Hepatic stellate cell (primary cell): ENCODE results near the gene SKA2.
"Not testable (repeated sequence)": the region's sequence is repeated elsewhere in the genome, so short reads cannot be mapped to it uniquely, and the experiment has no call there.

ENCODE experiments used
- DNase-seq: peaks from one replicate; pipeline ENCODE4 v3.0.0; 2011; ENCODE audit warnings: low spot score

SKA2 gene

DNA sequence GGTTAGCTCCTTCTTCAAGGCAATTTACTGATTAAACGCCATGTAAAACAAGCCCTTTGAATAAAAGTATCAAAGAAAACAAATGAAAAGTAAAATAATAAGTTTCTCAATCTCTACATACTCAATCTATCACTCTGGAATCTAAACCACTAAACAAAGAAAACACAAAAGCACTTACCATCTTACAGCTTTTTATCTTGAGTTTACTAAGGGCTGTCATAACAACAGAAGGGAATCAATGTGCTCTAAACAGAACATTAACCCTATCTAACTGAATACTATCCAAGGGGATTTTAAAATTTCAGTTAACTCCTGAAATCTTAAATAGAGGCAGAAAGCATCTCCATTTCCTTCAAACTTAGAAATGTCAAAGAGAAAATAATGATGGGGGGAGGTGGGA is 3.4 kb downstream of the SKA2 start:
- peak; percentile 14 for DNase-seq

DNA sequence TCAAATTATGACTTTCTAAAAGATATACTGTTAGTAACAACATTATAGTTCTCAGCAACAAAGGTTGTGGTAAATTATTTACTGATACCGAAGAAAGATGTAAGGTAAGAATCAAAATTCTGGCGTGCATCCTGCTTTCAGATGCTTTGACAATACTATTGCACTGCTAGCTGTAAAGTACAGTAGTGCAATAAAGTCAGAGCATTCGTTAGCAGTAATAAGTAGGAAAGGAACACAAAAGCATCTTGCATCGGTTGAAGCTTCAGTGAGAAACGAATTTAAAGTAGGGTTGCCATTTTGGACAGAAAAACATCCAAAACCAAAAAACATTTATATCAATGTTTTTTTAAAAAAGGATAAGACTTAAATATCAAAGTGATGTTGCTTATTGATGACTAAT is 4.0 kb downstream of the SKA2 start:
- no peak for DNase-seq

- DNase-seq = no peak
Measured at GRCh38 chr17:59149841-59150511, 5.0 kb downstream of the SKA2 start.

DNA sequence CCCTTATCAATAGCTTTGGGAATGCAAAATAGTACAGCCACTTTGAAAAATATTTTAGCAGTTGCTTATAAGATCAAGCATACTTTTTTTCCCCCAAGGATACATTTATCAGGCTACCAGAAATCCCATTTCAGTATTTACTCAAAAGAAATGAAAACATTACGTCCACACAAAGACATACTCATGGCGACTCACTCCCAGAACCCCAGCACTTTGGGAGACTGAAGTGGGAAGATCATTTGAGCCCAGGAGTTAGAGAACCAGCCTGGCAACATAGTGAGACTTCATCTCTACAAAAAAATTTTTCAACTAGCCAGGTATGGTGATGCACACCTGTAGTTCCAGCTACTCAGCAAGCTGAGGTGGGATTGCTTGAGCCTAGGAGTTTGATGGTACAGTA is 5.9 kb downstream of the SKA2 start:
- no peak for DNase-seq

- no peak for DNase-seq
Measured at GRCh38 chr17:59145571-59146096, 9.4 kb downstream of the SKA2 start.

- no peak for DNase-seq
Measured at GRCh38 chr17:59141860-59142259, 13.1 kb downstream of the SKA2 start.

GRCh38 chr17:59139939-59140338 is 15.0 kb downstream of the SKA2 start:
- DNase-seq = no peak

- not testable (repeated sequence) for DNase-seq
Measured at GRCh38 chr17:59138339-59138738, 16.6 kb downstream of the SKA2 start.

DNA sequence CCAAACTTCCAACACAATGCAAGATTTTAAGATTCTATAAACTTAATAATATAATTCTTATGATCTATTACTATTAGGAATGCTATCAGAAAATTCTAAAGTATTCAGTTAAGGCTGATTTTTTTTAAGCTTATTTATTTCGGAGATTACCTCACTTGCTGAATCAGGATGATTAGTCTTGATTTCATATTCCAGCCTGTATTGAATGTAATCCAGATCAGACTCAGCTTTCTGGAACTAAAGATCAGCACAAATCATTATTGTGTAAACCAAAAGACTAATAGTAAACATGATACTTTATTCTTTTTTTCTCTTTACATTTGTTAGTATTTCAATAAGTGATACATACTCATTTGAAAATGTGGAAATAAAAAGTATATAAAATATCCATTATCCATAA is 23.9 kb downstream of the SKA2 start:
- DNase-seq = no peak

- no peak for DNase-seq
Measured at GRCh38 chr17:59129814-59130213, 25.2 kb downstream of the SKA2 start.

- no peak for DNase-seq
Measured at GRCh38 chr17:59126809-59127417, 28.1 kb downstream of the SKA2 start.

DNA sequence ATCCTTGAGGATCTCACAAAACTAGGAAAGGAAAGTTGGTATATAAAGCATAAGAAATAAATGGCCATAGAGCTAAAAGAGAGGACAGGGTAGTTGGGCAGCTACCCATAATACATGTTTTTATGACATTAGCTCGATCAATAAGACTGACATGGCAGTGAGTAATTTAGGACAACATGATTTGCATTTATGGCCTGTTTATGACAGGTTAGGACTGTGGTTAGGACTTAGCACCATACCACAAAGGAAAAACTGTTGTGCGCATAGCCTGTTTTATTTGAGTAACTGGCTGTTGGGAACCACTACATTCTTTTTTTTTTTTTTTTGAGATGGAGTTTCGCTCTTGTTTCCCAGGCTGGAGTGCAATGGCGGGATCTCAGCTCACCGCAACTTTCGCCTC is 30.3 kb downstream of the SKA2 start:
- no peak for DNase-seq

- DNase-seq = no peak
Measured at GRCh38 chr17:59121901-59122480, 33.0 kb downstream of the SKA2 start.

DNA sequence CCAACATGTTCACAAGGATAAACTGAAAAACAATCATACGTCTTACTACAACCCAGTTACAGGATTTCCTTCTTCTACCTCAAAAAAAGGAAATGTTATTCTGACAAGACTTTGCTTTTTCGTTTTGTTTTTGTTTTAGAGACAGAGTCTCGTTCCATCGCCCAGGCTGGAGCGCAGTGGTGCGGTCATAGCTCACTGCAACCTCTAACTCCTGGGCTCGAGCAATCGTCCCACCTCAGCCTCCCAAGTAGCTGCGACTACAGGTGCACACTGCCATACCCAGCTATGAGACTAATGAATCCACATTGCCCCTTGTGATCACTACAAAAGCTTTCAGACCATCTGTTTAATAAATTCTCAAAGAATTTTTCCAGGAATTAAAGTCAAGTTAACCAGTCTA is 39.5 kb downstream of the SKA2 start:
- no peak for DNase-seq

GRCh38 chr17:59111539-59111938 is 43.4 kb downstream of the SKA2 start:
- no peak for DNase-seq

- no peak for DNase-seq
Measured at GRCh38 chr17:59110973-59111372, 44.0 kb downstream of the SKA2 start.

GRCh38 chr17:59108400-59109102 is 46.4 kb downstream of the SKA2 start:
- DNase-seq = no peak

GRCh38 chr17:59107306-59107670 is 47.7 kb downstream of the SKA2 start:
- no peak for DNase-seq

DNA sequence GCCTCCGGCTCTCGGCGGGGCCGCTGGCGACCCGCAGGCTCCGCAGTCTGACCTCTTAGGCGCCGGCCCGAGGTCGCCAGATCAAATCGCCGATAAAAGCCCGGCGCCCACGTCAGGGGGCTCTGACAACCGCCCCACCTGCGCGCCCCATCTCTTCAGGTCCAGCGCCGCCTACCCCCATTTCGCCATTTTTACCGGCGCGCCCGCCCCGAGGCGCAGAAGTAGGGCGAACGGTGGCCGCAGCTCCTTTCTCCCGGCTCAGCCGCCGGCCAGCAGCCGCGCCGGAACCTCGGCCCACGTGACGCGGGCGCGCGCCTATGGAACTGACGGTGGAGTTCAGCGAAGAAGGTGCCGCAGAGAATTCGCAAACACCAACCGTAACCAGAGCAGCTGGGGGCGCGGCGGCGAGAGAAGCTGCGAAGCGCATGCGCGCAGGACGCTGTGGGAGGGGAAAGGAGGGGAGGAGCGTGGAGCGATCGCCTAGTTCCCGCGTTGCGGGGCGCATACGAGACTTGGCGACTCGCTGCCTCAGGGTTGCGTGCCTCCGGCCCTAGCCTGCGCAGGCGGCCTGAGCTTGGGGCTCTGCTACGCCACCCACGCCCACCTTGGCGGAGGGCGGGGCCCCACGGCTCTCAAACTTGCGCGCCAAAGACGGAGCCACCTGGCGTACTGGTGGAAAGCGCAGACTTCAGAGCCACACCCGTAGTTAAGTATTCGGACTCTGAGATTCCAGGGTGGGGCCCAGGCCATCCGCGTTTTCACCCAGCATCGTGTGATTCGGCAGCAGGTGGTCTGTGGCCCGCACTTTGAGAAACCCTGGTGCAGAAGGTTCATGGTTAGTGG is 48.3 kb downstream of the SKA2 start, which contains the start of gene TRIM37:
Gene TRIM37 (minus strand): TSS at position 418 of the 843 bp plus-strand sequence. CDS start 419 bp downstream, outside the sequence.
- DNase-seq = peak; percentile 97

GRCh38 chr17:59105852-59106462 is 49.0 kb downstream of the SKA2 start:
- peak; percentile 46 for DNase-seq

DNA sequence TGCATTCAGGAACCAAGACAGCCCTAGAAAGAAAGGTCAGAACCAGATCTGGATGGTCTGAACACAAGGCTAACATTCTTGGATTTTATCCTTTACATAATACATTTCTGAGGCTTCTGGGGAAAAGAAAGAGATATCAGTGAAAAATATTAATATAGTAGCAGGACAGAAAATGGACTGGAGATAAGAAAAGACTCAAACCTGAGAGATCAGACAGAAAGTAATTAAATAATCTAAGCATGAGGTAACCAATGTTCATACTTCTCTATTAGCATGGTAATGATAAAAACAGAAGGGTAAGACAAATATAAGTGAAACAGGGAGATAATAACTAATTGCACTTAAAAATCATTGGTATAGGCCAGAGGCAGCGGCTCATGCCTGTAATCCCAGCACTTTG is 53.8 kb downstream of the SKA2 start:
- no peak for DNase-seq
